PC-3 (cell line): ENCODE data around the gene NELFB. TPM values are rescaled to one million over a fixed set of nuclear protein-coding genes. Genes with fewer than 3 reads are reported as not detected.

Source experiments
- ATAC-seq: fragments of 200-7000 bp; cut with Tn5 transposase; 2 replicates; pipeline ENCODE4 v1.9.1; 2020; ENCODE audit warnings: mild to moderate bottlenecking, moderate library complexity
- BruUV-seq: library from RNA; stranded (reverse); fragments of 400-500 nt; replicated peaks from 2 replicates; lab custom pipeline; 2021; lab: Mats Ljungman, UMichigan
- CTCF ChIA-PET: fragments of 300-600 bp; sonication (Branson Sonifier 250); formaldehyde crosslinking; loops from one replicate; lab custom pipeline; 2022; ENCODE audit warnings: antibody characterized with exemption; lab: Charles Lee
- POLR2A ChIA-PET: fragments of 300-600 bp; sonication (Branson Sonifier 250); formaldehyde crosslinking; loops from one replicate; lab custom pipeline; 2022; ENCODE audit warnings: antibody characterized with exemption; ENCODE audit not compliant: unreplicated experiment; lab: Charles Lee
- DNase-seq: peaks from one replicate; pipeline ENCODE4 v3.0.0-alpha.2; 2015
- H2AFZ ChIP-seq: fragments of 300-600 bp; sonication (generic); 2 replicates; pipeline ENCODE4 v1.6.0; 2016; ENCODE audit warnings: antibody characterized with exemption, low read length
- H3F3A ChIP-seq: fragments of 300-600 bp; sonication (generic); one replicate; pipeline ENCODE4 v1.6.0; 2017; ENCODE audit warnings: antibody characterized with exemption, low read length, control low read depth, mild to moderate bottlenecking; ENCODE audit not compliant: unreplicated experiment
- H3K27ac ChIP-seq: fragments of 300-600 bp; sonication (generic); 2 replicates; pipeline ENCODE4 v1.5.1; 2016; ENCODE audit warnings: mild to moderate bottlenecking, low read length
- H3K27me3 ChIP-seq: fragments of 300-600 bp; sonication (generic); 2 replicates; pipeline ENCODE4 v1.6.1; 2016; ENCODE audit warnings: low read length, mixed read lengths
- H3K36me3 ChIP-seq: fragments of 300-600 bp; sonication (generic); 2 replicates; pipeline ENCODE4 v1.6.1; 2016; ENCODE audit warnings: low read depth, mixed run types, low read length, mixed read lengths
- H3K4me1 ChIP-seq: fragments of 300-600 bp; sonication (generic); 2 replicates; pipeline ENCODE4 v1.5.1; 2016; ENCODE audit warnings: low read length; ENCODE audit not compliant: insufficient read depth
- H3K4me2 ChIP-seq: fragments of 300-600 bp; sonication (generic); 2 replicates; pipeline ENCODE4 v1.6.0; 2016; ENCODE audit warnings: low read length
- H3K4me3 ChIP-seq: fragments of 300-600 bp; sonication (generic); 2 replicates; pipeline ENCODE4 v1.5.1; 2016; ENCODE audit warnings: mild to moderate bottlenecking, low read length, mixed read lengths
- H3K79me2 ChIP-seq: fragments of 300-600 bp; sonication (generic); 2 replicates; pipeline ENCODE4 v1.6.1; 2017; ENCODE audit warnings: low read length, mixed read lengths
- H3K9ac ChIP-seq: fragments of 300-600 bp; sonication (generic); 2 replicates; pipeline ENCODE4 v1.6.0; 2016; ENCODE audit warnings: mild to moderate bottlenecking, low read length
- H3K9me2 ChIP-seq: fragments of 300-600 bp; sonication (generic); replicated peaks from 2 replicates; pipeline ENCODE4 v1.6.1; 2016; ENCODE audit warnings: mixed run types, low read length, mixed read lengths
- H3K9me3 ChIP-seq: fragments of 300-600 bp; sonication (generic); 2 replicates; pipeline ENCODE4 v1.6.1; 2016; ENCODE audit warnings: low read length, mixed read lengths
- H4K20me1 ChIP-seq: fragments of 300-600 bp; sonication (generic); 2 replicates; pipeline ENCODE4 v1.6.1; 2016; ENCODE audit warnings: low read length, mixed read lengths
- EZH2 ChIP-seq: fragments of 300-600 bp; sonication (generic); IDR thresholded peaks from one replicate; pipeline ENCODE4 v1.6.1; 2017; ENCODE audit warnings: antibody characterized with exemption, mild to moderate bottlenecking, low read length; ENCODE audit not compliant: unreplicated experiment
- EZH2phosphoT487 ChIP-seq: fragments of 300-600 bp; sonication (generic); IDR thresholded peaks from 2 replicates; pipeline ENCODE4 v1.6.1; 2018; ENCODE audit warnings: mild to moderate bottlenecking, antibody characterized with exemption, low read length, borderline replicate concordance
- intact Hi-C: fragments of 100-400 bp; cut with micrococcal nuclease; formaldehyde crosslinking; loops from 2 replicates; pipeline ENCODE4 v1.9.0; 2023
- total RNA-seq: library from RNA; depleted of rRNA; stranded (reverse); fragments of >200 nt; gene quantifications from 2 replicates; pipeline ENCODE4 v1.2.3, GENCODE V29; 2014
- TF ChIP-seq, protein P1 (sequence below): fragments of 300-600 bp; sonication (generic); conservative IDR thresholded peaks from 2 replicates; pipeline ENCODE4 v1.5.1; 2017; ENCODE audit warnings: antibody characterized with exemption, low read depth, mild to moderate bottlenecking, low read length

NELFB gene
- total RNA-seq, 1 experiment from 2014 or later: 50.7 TPM

GRCh38 chr9:137234055-137234697, 21.0 kb upstream of the NELFB start:
- Histone ChIP-seq H3F3A (no peaks in the 10 kb centered on the region), H3K79me2 (peaks cover 15% of the 10 kb centered on the region), H3K9me3 (no peaks in the 10 kb centered on the region), H4K20me1 (no peaks in the 10 kb centered on the region), H3K4me3 (no peak overlapping the region), H2AFZ (no peak overlapping the region), H3K36me3 (no peaks in the 10 kb centered on the region), H3K9ac (no peak overlapping the region), H3K4me2 (no peak overlapping the region), H3K27me3 (no peaks in the 10 kb centered on the region), H3K9me2 (no peaks in the 10 kb centered on the region), H3K4me1 (peaks cover 22% of the 10 kb centered on the region), H3K27ac (no peak overlapping the region)
- POLR2A ChIA-PET: no interaction called here
- no TSS peak for BruUV-seq
- DNase-seq (no peak), ATAC-seq (no peak)
- CTCF ChIA-PET: interaction anchor here (1.2 kb wide), 1 partner anchor 10 kb away, joined by 3 read pairs; no protein-coding TSS in a partner anchor
- intact Hi-C loops: no loop called here
- TF ChIP-seq EZH2: no peak
- no peak for TF ChIP-seq EZH2phosphoT487
- TF ChIP-seq, protein P1, sequence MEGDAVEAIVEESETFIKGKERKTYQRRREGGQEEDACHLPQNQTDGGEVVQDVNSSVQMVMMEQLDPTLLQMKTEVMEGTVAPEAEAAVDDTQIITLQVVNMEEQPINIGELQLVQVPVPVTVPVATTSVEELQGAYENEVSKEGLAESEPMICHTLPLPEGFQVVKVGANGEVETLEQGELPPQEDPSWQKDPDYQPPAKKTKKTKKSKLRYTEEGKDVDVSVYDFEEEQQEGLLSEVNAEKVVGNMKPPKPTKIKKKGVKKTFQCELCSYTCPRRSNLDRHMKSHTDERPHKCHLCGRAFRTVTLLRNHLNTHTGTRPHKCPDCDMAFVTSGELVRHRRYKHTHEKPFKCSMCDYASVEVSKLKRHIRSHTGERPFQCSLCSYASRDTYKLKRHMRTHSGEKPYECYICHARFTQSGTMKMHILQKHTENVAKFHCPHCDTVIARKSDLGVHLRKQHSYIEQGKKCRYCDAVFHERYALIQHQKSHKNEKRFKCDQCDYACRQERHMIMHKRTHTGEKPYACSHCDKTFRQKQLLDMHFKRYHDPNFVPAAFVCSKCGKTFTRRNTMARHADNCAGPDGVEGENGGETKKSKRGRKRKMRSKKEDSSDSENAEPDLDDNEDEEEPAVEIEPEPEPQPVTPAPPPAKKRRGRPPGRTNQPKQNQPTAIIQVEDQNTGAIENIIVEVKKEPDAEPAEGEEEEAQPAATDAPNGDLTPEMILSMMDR: no peak

GRCh38 chr9:137234758-137235423, 20.2 kb upstream of the NELFB start:
- no peak overlapping the region for H2AFZ ChIP-seq
- DNase-seq (no peak), ATAC-seq (no peak)
- H3K4me3 ChIP-seq: no peak overlapping the region
- no peak overlapping the region for H3K27ac ChIP-seq
- no peaks in the 10 kb centered on the region for H3F3A ChIP-seq
- H3K9me3 ChIP-seq: no peaks in the 10 kb centered on the region
- no peaks in the 10 kb centered on the region for H3K9me2 ChIP-seq
- no peaks in the 10 kb centered on the region for H4K20me1 ChIP-seq
- H3K27me3 ChIP-seq: no peaks in the 10 kb centered on the region
- no peak overlapping the region for H3K4me2 ChIP-seq
- intact Hi-C loops: no loop called here
- no peak overlapping the region for H3K9ac ChIP-seq
- TF ChIP-seq EZH2phosphoT487 (no peak), EZH2 (no peak)
- TF ChIP-seq, protein P1: no peak
- CTCF ChIA-PET: interaction anchor here (1.2 kb wide), 1 partner anchor 11 kb away, joined by 3 read pairs; no protein-coding TSS in a partner anchor
- POLR2A ChIA-PET: no interaction called here
- peaks cover 22% of the 10 kb centered on the region for H3K79me2 ChIP-seq
- BruUV-seq: no TSS peak
- H3K4me1 ChIP-seq: peaks cover 22% of the 10 kb centered on the region
- no peaks in the 10 kb centered on the region for H3K36me3 ChIP-seq
